Kidney glomerular epithelial cell (primary cell): Measurements from ENCODE around the gene PLPP4.
"Not testable (repeated sequence)": the region's sequence is repeated elsewhere in the genome, so short reads cannot be mapped to it uniquely, and the experiment has no call there.

Experiments
- DNase-seq: peaks from one replicate; lab custom pipeline; 2025; lab: John Stamatoyannopoulos, UW

PLPP4 gene

DNA sequence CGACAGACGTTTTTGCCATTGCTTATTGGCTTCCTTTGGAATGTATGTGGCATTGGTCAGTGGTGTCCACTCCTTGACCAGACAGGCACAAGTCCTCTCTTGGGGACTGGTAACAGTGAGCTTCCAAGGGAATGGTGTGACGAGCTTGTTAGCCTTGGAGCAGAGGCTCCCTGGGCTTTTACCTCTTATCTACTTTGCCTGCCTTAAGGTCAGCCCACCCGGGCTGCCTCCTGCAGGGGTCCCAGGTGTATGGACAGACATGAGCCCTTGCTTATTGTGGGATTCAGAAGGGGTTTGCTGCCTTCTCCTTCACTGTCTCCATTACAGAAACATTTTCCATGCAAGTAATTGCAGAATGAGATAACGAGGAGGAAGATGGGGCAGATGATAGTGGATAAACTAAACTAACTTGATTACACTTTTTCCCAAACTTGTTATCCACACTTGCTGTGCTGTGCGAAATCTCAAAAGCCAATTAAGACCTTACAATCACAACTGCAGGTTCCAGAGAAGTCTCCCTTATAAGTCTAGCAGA, 29.7 kb downstream of the PLPP4 start:
- no peak for DNase-seq

DNA sequence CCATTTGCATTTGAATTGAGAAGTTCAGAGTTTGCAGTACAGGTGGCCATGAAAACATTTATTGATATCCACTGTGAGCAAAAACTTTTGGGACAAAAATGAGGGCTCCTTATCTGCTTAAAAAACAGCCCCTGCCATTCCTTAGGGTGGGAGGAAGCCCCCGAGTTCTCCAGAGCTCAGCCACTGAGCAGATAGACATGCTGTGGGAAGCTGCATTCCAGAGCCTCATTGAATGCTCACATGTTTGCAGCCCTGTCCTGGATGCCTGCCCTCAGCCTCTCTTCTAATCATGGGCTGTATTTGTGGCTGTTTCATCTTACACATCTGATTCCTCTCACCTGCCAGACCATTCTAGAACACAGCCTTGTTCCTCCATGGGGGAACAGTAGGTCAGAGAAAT, 33.3 kb downstream of the PLPP4 start:
- no peak for DNase-seq

GRCh38 chr10:120492346-120492745, 35.3 kb downstream of the PLPP4 start:
- no peak for DNase-seq

DNA sequence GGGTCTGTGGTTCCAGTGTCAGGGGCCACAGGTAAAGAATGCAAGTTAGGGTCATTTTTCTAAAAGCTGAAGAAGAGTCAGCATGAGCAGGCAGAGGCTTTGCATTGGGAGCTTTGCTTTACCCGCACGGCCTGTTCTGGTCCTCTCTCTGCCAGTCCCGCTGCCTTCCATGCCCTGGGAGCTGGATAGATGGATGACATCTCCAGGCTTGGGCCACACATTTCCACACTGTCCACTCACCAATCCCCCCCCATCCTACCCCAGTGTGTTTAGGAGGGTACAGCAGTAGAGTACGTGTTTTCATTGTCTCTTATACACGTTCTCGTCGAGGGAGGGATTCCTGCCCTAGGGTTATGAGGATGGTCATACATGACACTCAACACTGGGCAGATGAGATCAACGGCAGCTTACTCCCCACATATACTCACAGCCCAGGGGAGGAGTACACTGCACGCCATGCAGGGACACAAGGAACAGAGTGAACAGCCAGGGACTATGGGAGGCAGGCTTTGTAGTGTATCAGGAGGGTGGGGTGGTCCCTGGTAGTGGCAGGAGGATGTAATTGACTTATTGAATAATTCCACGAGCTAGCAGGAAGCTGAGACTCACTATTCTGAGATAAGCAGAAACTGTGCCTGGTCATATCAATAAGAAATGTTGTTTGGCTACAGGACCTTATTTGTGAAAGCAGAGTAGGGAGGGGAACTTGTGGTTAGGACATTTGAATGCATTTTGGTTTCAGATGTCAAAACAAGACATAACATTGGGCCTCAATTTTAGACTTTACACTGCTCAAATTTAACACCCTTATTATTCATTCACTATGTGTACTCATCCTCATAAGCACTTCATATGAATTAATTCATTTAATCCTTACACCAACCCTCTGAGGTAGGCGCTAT, 36.6 kb downstream of the PLPP4 start:
- no peak for DNase-seq

DNA sequence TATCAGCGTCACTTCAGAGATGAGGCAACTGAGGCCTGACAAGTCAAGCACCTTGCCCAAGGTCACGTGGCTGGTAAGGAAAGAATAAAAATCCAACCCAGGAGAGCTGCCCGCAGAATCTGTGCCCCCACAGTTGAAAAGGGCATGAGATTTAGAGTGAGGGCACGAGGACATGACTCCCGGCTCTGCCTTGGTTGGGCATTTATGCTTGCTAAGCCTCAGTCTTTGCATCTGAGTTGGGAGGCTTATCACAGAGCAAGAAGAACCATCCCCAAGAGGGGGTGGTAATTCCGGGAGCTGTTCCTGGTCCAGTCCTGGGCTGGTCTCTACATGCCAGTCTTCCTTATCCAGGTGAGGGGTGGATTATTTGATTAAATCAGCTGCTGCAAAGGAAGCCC, 37.3 kb downstream of the PLPP4 start:
- no peak for DNase-seq

DNA sequence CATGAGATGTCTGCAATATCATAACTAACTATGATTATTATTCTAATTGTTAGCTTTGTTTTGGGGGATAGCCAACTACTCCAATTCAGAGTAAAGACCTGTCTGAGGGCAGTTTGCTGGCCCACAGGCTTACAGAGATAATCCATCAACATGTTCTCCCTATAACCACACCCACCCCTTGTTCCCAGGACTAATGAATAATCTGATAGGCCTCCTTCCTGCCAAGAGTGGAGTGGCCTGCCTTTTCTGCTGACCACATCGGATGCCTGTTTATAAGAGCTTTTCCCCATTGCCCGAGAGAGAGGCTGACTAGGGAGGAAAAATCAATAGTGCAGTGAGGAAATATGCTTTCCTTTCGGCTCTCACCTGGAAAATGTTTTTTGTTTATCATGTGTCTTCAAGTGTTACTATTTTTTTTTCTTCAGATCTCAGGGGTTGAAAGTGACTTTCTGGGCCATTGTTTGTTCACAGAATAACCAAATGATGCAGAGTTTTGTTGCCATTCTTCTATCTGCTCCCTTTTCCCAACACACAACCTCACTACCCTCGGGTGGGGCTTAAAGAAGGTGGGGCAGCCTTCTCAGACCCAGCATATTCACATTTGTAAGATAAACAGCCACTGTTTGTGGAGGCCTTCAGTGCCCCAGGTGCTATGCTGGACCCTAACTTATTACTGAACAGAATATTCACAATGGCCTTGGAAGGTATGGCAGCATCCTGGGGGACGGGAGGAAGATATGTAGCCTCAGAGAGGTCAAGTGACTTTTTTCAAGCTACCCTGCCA, 38.4 kb downstream of the PLPP4 start:
- DNase-seq, result peak; percentile 69

GRCh38 chr10:120499883-120500282, 42.9 kb downstream of the PLPP4 start:
- DNase-seq, result no peak

DNA sequence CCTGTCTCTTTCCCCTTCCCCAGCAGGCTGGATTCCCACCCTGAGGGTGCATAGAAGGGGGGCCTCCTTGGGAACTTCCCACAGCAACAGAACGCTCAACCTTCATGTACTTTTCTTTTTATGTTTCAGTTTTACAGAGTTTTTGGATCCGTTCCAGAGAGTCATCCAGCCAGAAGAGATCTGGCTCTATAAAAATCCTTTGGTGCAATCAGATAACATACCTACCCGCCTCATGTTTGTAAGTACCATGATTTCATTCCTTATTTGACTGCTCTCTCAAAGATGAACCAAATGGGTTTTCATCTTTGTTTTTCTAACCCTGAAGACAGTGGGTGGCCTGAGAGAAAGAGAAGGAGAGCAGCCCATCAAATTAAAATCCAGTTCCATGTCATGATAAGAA, 46.7 kb downstream of the PLPP4 start:
- DNase-seq, result peak; percentile 42

GRCh38 chr10:120504227-120504626, 47.2 kb downstream of the PLPP4 start:
- DNase-seq, result not testable (repeated sequence)

DNA sequence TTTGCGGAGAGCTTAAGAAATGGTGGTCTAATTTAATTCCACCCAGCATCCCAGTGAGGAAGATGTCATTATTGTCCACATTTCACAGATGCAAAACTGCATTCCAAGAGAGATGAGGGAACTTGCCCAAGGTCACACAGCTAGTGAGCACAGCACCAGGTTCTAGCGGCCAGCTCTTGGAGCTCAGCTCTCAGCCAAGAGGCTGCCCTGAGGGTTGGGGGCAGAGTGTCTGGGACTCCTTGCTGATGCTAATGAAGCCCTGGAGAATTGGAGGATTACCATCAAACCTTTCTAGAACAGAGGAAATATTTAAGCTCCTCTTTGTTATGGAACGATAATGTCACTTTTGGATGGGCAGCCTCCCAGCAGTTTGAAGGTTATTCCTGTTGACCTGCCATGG, 48.0 kb downstream of the PLPP4 start:
- DNase-seq, result no peak

GRCh38 chr10:120505866-120506265, 48.8 kb downstream of the PLPP4 start:
- DNase-seq, result no peak

- no peak for DNase-seq
Observed at GRCh38 chr10:120506674-120507073, 49.6 kb downstream of the PLPP4 start.

- DNase-seq, result no peak
Observed at GRCh38 chr10:120507175-120507574, 50.1 kb downstream of the PLPP4 start.

GRCh38 chr10:120507651-120508050, 50.6 kb downstream of the PLPP4 start:
- no peak for DNase-seq

GRCh38 chr10:120508393-120508792, 51.4 kb downstream of the PLPP4 start:
- DNase-seq, result peak; percentile 70

DNA sequence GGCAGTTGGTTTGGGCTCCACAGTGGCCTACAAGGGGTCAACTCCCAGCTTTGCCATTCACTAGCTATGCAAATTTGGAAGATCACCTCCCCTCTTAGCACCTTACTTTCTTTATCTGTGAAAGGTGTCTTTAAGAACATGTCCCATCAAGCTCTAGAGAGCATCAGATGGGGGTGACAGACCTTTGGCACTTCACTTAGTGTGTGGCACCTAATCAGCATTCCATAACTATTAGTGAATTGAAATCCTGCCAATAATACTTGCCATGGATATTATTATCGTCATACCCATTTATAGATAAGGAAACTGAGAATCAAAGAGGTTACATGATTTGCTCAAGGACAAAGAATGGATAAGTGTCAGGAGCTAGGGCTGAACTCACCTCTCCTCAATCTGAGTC, 51.9 kb downstream of the PLPP4 start:
- DNase-seq, result no peak

GRCh38 chr10:120511165-120511564, 54.1 kb downstream of the PLPP4 start:
- peak; percentile 28 for DNase-seq

GRCh38 chr10:120513307-120513796, 56.3 kb downstream of the PLPP4 start:
- no peak for DNase-seq

DNA sequence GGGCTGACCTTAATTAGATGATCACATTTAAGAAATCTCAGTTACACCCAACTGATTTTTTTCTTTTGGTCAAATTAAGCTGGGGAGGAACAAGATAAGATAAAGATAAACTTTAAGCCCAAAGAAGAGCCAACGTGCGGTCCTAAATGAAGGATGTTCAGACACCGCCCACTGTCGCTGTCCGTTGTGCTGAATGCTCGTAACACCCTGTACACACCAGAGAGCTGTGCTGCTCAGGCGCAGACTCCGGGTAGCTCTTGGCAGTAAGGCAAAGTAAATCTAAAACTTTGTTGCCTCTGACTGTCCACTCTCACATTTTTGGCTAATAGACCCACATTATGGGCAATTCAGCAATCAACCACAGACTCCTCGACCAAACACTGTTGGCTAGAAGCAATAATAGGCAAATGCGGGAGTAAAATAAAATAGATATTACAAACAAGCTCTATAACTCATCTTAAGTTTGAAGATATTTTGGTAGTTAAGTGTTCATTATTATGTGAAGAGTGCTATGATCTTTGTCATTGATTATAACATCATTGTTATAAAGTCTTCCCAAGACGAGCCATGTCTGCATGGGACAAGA, 57.1 kb downstream of the PLPP4 start:
- peak; percentile 68 for DNase-seq

- DNase-seq, result no peak
Observed at GRCh38 chr10:120514959-120515358, 57.9 kb downstream of the PLPP4 start.

- DNase-seq, result no peak
Observed at GRCh38 chr10:120515741-120516140, 58.7 kb downstream of the PLPP4 start.

GRCh38 chr10:120516426-120516825, 59.4 kb downstream of the PLPP4 start:
- no peak for DNase-seq
